HG02884 (cell line): ENCODE results near the gene MANBA.
A peak's percentile ranks its signal among the peaks of the same experiment; 100 is the strongest.
"Not testable (repeated sequence)": the region's sequence is repeated elsewhere in the genome, so short reads cannot be mapped to it uniquely, and the experiment has no call there.

Experiments used
- ATAC-seq: cut with Tn5 transposase; IDR thresholded peaks from one replicate; pipeline ENCODE4 v1.9.1; 2021; ENCODE audit warnings: mild to moderate bottlenecking, moderate library complexity; ENCODE audit not compliant: unreplicated experiment

Gene MANBA

DNA sequence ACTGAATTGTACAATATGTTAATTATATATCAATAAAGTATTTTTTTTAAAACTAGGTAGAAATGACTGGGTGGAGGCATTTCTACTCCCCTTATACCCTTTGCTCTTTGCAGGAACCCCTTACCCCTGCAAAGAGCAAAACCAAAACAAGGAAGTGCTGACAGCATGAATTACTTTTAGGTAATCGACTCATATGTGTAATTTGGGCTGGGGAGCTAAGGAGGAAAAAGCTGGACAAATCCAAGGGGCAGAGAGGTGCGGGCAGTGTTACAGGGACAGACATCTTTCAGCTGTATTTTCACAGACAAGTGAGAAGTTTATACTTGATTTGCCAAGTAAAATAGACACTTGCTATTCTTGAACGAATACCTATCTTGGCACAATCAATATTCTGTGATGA is 35.5 kb downstream of the MANBA start:
- no peak for ATAC-seq

DNA sequence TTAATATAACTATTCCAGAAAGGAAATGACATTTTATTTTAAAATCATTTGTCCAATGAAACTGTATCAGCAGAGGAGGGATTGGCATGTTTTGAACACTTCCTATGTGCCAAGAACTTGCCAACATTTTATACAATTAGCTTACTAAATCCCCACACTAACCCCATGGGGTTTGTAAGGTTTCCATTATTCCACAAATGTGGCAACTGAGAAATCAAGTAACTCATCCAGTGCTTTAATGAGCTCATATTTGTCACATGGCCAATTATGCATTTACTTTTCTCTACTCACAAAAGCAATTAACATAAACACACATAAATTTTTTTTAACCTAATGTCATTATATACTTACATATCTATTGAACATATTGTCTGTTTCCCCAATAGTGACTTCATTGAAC is 37.3 kb downstream of the MANBA start:
- no peak for ATAC-seq

DNA sequence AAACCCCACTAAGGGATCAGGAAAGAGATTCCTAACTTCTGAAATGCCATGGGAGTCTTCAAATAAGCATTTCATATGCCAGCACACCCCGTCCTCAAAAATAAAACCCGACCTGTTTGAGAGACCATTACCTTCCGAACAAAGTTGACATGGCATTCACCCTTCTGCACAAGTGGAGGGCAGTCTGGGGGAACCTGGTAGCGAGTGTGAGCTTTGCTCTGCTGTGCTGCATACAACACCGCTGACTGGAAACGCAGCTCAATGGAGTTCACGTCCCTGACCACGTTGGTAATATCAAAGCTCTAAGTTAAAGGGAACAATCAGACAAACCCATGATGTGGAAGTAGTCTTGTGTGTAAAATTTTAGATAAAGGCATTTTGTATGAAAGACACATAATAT is 38.0 kb downstream of the MANBA start:
- no peak for ATAC-seq

DNA sequence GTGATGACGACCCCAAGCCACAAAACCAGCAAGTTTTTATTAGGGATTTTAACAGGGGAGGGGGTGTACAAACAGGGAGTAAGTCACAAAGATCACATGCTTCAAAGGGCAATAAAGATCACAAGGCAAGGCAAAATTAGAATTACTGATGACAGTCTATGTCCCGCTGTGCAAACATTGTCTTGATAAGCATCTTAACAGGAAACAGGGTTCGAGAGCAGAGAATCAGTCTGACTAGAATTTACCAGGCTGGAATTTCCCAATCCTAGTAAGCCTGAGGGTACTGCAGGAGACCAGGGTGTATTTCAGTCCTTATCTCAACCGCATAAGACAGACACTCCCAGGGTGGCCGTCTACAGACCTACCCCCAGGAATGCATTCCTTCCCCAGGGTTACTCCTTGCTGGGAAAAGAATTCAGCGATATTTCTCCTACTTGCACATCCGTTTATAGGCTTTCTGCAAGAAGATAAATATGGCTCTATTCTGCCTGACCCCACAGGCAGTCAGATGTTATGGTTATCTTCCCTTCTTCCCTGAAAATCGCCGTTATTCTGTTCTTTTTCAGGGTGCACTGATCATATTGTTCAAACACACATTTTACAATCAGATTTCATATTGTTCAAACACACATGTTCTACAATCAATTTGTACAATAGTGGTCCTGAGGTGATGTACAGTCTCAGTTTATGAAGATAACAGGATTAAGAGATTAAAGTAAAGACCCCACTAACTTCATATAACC is 41.8 kb downstream of the MANBA start:
- ATAC-seq = not testable (repeated sequence)

DNA sequence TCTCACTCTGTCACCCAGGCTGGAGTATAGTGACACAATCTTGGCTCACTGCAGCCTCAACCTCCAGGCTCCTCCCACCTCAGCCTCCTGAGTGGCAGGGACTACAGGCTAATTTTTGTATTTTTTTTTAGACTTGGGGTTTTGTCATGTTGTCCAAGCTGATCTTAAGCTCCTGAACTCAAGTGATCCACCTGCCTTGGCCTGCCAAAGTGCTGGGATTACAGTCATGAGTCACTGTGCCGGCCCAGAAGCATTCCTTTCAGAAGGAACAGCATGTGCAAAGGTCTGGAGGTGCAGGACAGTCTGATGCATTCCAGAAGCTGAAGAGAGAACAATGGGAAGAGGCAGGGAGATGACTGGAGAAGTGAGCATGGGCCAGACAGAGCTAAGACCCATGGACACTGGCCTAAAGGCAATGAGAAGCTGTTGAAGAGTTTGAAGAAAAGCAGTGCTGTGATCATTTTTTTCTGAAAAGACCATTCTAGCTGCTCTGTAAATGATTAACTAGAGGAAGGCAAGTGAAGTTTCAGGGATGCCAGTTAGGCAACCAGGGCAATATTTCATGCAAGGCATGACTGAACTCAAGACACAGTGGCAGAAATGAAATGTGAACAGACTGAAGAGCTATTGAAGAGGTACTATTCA is 43.2 kb downstream of the MANBA start:
- ATAC-seq = no peak

DNA sequence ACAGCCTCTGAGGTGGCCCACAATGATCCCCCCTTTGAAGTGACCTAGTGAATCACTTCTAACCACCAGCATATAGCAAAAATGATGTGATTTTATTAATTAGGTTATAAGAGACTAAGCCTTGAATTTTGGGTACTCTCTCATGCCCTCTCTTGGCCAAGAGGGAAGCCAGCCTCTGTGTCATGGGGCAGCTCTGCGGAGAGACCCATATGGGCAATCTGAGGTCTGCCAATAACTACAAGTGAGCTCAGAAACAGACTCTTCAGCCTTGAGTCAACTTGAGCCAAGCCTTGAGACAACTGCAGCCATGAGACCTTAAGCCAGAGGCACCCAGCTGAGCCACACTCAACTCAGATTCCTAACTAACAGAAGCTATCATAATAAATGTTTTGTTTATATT is 45.7 kb downstream of the MANBA start:
- no peak for ATAC-seq

- ATAC-seq = not testable (repeated sequence)
Measured at GRCh38 chr4:102713774-102714173, 47.0 kb downstream of the MANBA start.

GRCh38 chr4:102713096-102713495 is 47.7 kb downstream of the MANBA start:
- no peak for ATAC-seq

- ATAC-seq = no peak
Measured at GRCh38 chr4:102710986-102711385, 49.8 kb downstream of the MANBA start.

GRCh38 chr4:102709060-102709459 is 51.7 kb downstream of the MANBA start:
- not testable (repeated sequence) for ATAC-seq

DNA sequence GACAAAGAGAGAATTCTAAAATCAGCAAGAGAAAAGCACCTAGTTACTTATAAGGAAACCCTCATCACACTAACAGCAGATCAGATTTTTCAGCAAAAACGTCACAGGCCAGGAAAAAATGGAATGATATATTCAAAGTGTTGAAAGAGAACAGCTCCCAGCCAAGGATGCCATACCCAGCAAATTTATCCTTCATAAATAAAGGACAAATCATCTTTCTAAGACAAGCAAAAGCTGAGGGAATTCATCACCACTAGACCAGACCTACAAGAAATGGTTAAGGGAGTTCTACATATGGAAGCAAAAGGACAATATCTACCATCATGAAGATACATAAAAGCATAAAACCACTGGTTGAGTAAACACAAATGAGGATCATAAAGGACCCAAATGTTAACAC is 53.6 kb downstream of the MANBA start:
- no peak for ATAC-seq

GRCh38 chr4:102705391-102705935 is 55.3 kb downstream of the MANBA start:
- no peak for ATAC-seq

- ATAC-seq = no peak
Measured at GRCh38 chr4:102696758-102697157, 64.0 kb downstream of the MANBA start.

- no peak for ATAC-seq
Measured at GRCh38 chr4:102694791-102695190, 66.0 kb downstream of the MANBA start.

DNA sequence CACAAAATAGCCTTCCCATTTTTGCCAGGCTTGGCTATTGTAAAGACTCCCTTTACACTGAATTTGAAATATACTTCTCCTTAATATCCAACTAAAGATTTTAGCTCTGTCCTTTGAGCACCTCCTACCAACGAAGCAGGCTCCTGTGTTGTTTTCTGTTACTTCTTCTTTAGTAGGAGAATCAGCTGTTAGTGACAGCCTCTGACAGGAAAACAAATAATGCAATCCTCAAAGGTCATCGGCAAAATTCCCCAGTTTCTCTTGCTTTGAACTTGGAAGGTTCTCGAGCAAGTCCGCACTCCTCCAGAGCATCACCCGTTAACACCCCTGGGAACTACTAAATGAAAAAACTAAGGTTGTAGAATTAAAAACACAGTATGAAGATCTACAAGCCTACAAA is 66.9 kb downstream of the MANBA start:
- no peak for ATAC-seq

GRCh38 chr4:102693262-102693850 is 67.4 kb downstream of the MANBA start:
- no peak for ATAC-seq

- no peak for ATAC-seq
Measured at GRCh38 chr4:102692474-102692873, 68.3 kb downstream of the MANBA start.

DNA sequence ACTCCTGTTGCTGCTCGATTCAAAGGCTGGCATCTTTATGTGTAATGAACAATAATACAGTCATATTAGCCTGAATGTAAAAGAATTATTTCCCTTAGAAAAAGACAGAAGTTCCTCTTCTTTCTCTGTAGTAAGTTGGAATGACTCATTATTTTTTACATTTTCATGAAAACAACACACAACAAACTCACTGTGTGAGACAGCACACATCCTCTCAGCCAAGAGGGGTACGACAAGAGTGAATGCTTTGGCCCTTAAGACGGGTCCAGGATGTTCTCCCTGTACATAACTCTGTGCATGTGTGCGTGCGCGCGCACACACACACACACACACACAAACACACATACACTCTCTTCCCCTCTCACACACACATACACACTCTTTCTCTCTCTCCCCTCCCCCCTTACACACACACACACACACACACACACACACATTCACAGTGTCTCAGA is 72.8 kb downstream of the MANBA start:
- ATAC-seq = peak; percentile 33

GRCh38 chr4:102687373-102687981 is 73.3 kb downstream of the MANBA start:
- ATAC-seq = peak; percentile 87

DNA sequence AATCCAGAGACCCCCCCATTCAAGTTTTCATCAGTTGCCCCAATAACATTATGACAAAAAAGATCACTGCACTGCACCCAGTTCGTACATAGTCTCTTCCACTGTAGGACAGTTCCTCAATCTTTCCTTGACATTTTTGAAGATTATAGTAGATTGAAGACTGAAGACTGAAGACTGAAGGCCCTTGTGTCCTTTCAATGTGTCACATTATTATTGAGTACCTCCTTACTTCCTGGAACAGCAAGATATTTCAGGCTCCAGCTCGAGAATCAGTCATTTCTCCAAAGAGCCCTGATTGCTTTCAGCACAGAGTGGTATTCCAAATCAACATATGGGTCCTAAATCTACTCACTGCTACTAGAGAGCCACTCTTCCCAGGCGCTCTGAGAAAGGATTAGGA is 75.0 kb downstream of the MANBA start:
- no peak for ATAC-seq

DNA sequence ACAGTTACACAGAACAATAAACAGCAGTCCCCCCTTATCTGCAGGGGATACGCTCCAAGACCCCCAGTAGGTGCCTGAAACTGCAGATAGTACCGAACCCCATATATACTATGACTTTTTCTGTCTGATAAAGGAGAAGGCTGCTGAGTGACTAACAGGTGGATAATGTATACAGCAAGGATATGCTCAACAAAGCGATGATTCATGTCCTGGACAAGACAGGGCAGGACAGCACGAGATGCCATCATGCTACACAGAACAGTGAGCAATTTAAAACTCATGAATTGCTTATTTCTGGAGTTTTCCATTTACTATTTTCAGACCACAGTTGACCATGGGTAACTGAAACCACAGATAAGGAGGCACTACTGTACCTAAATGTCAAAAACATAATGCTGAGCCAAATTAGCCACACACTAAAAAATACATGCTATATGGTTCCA is 76.1 kb downstream of the MANBA start:
- peak; percentile 24 for ATAC-seq
